H1 (cell line): ENCODE data around the gene LMNTD2. TPM values are rescaled to one million over a fixed set of nuclear protein-coding genes. Genes with fewer than 3 reads are reported as not detected.
A peak's percentile ranks its signal among the peaks of the same experiment; 100 is the strongest.

Experiments used
- CTCF ChIA-PET: fragments of 300-600 bp; sonication (Branson Sonifier 250); formaldehyde crosslinking; loops from one replicate; lab custom pipeline; 2021; ENCODE audit not compliant: partially characterized antibody; lab: Charles Lee
- POLR2A ChIA-PET: fragments of 300-600 bp; sonication (Branson Sonifier 250); formaldehyde crosslinking; loops from one replicate; lab custom pipeline; 2021; ENCODE audit warnings: inconsistent platforms; ENCODE audit not compliant: partially characterized antibody; lab: Charles Lee
- DNase-seq, 2 experiments: peaks; one replicate each; pipeline versions ENCODE4 v3.0.0 to v3.0.0-alpha.2; 2010 to 2022; ENCODE audit warnings: low spot score in 2 of 2, low read depth in 1 of 2, mixed read lengths in 1 of 2
- FAIRE-seq: peaks from 2 replicates; lab custom pipeline; 2011; peaks lifted over from hg19 to GRCh38; lab: Jason Lieb, UNC
- H2AFZ ChIP-seq: 2 replicates; pipeline ENCODE4 v1.8.1; 2012; ENCODE audit warnings: low read length, inconsistent platforms
- H2AK5ac ChIP-seq: 2 replicates; pipeline ENCODE4 v1.6.1; 2013; ENCODE audit warnings: low read depth, low read length
- H2BK120ac ChIP-seq: replicated peaks from 2 replicates; pipeline ENCODE3; 2013; ENCODE audit warnings: low read depth, low read length, inconsistent platforms
- H2BK12ac ChIP-seq: 2 replicates; pipeline ENCODE4 v1.6.1; 2013; ENCODE audit warnings: low read depth, low read length
- H2BK15ac ChIP-seq: 2 replicates; pipeline ENCODE4 v1.6.1; 2013; ENCODE audit warnings: low read length
- H2BK20ac ChIP-seq: 2 replicates; pipeline ENCODE4 v1.6.1; 2013; ENCODE audit warnings: low read length
- H2BK5ac ChIP-seq: 2 replicates; pipeline ENCODE4 v1.6.1; 2013; ENCODE audit warnings: low read depth, low read length
- H3K14ac ChIP-seq: 2 replicates; pipeline ENCODE4 v1.6.1; 2013; ENCODE audit warnings: inconsistent platforms; ENCODE audit not compliant: insufficient read length
- H3K18ac ChIP-seq: 2 replicates; pipeline ENCODE4 v1.6.1; 2013; ENCODE audit warnings: low read length; ENCODE audit errors: extremely low read depth
- H3K23ac ChIP-seq: 2 replicates; pipeline ENCODE4 v1.6.1; 2013; ENCODE audit warnings: inconsistent platforms; ENCODE audit not compliant: insufficient read length
- H3K23me2 ChIP-seq: 2 replicates; pipeline ENCODE4 v1.6.1; 2013; ENCODE audit warnings: low read depth, low read length
- H3K27ac ChIP-seq: 2 replicates; pipeline ENCODE4 v1.6.1; 2011; ENCODE audit warnings: low read depth, low read length, inconsistent platforms
- H3K27me3 ChIP-seq, 4 experiments: replicated peaks in 1 of 4; 1 replicate in 1 of 4; 2 replicates in 3 of 4; pipeline versions ENCODE4 v1.6.1 to v1.8.1; 2011 to 2013; ENCODE audit warnings: low read length in 3 of 4, mild to moderate bottlenecking in 3 of 4, inconsistent platforms in 2 of 4, mixed read lengths in 2 of 4, moderate library complexity in 1 of 4; ENCODE audit not compliant: control insufficient read depth in 3 of 4, insufficient read depth in 3 of 4; ENCODE audit errors: extremely low read depth in 1 of 4
- H3K36me3 ChIP-seq, 4 experiments: 2 replicates each; pipeline versions ENCODE4 v1.6.1 to v1.8.1; 2011 to 2013; ENCODE audit warnings: mild to moderate bottlenecking in 4 of 4, low read length in 3 of 4, moderate library complexity in 2 of 4, control low read depth in 1 of 4, inconsistent platforms in 1 of 4; ENCODE audit not compliant: insufficient read depth in 4 of 4, control insufficient read depth in 2 of 4
- H3K4ac ChIP-seq: replicated peaks from 2 replicates; pipeline ENCODE3; 2013; ENCODE audit warnings: low read length, low read depth, mixed read lengths, inconsistent platforms; ENCODE audit not compliant: insufficient read length
- H3K4me1 ChIP-seq, 4 experiments: replicated peaks in 1 of 4; 1 replicate in 1 of 4; 2 replicates in 3 of 4; pipeline versions ENCODE4 v1.6.1 to v1.8.1; 2011 to 2013; ENCODE audit warnings: low read length in 3 of 4, inconsistent platforms in 2 of 4, mixed read lengths in 1 of 4; ENCODE audit not compliant: insufficient read depth in 4 of 4, control insufficient read depth in 3 of 4
- H3K4me2 ChIP-seq, 2 experiments: 2 replicates each; pipeline versions ENCODE4 v1.6.1 to v1.8.1; 2011 to 2013; ENCODE audit warnings: low read depth in 2 of 2, low read length in 2 of 2, control low read depth in 1 of 2, inconsistent platforms in 1 of 2, mild to moderate bottlenecking in 1 of 2; ENCODE audit not compliant: insufficient read depth in 1 of 2
- H3K4me3 ChIP-seq, 4 experiments: fragments of 200-600, 300-600 bp in 1 of 4; sonication (generic), shearing (Covaris generic), sonication (Bioruptor Twin) in 1 of 4; 2 replicates each; pipeline versions ENCODE4 v1.5.1 to v1.8.1; 2011 to 2016; ENCODE audit warnings: low read length in 4 of 4, low read depth in 3 of 4, control low read depth in 2 of 4, inconsistent platforms in 2 of 4, mild to moderate bottlenecking in 2 of 4, mixed read lengths in 1 of 4, moderate library complexity in 1 of 4; ENCODE audit not compliant: insufficient read depth in 2 of 4; ENCODE audit errors: extremely low read depth in 1 of 4
- H3K56ac ChIP-seq: replicated peaks from 2 replicates; pipeline ENCODE3; 2013; ENCODE audit warnings: low read depth, mild to moderate bottlenecking, mixed read lengths, low read length, inconsistent platforms; ENCODE audit not compliant: insufficient read length
- H3K79me1 ChIP-seq: 2 replicates; pipeline ENCODE4 v1.6.1; 2013; ENCODE audit warnings: low read depth, low read length, control low read depth
- H3K79me2 ChIP-seq, 2 experiments: 2 replicates each; pipeline versions ENCODE4 v1.6.1 to v1.8.1; 2012 to 2013; ENCODE audit warnings: low read length in 2 of 2, mild to moderate bottlenecking in 2 of 2, inconsistent platforms in 1 of 2; ENCODE audit not compliant: insufficient read depth in 2 of 2, control insufficient read depth in 1 of 2
- H3K9ac ChIP-seq, 4 experiments: replicated peaks in 1 of 4; 1 replicate in 1 of 4; 2 replicates in 3 of 4; pipeline versions ENCODE4 v1.6.1 to v1.8.1; 2011 to 2013; ENCODE audit warnings: low read depth in 3 of 4, low read length in 3 of 4, control low read depth in 2 of 4, mild to moderate bottlenecking in 2 of 4, moderate library complexity in 2 of 4, inconsistent platforms in 1 of 4; ENCODE audit errors: extremely low read depth in 1 of 4
- H3K9me3 ChIP-seq, 2 experiments: 2 replicates each; pipeline versions ENCODE4 v1.6.1 to v1.8.1; 2012 to 2013; ENCODE audit warnings: mild to moderate bottlenecking in 2 of 2, moderate library complexity in 2 of 2, control low read depth in 1 of 2, inconsistent platforms in 1 of 2, low read depth in 1 of 2, low read length in 1 of 2, mixed read lengths in 1 of 2; ENCODE audit not compliant: insufficient read depth in 2 of 2
- H4K20me1 ChIP-seq, 2 experiments: replicated peaks in 1 of 2; 2 replicates each; pipeline versions ENCODE3 to v1.8.1; 2011 to 2013; ENCODE audit warnings: inconsistent platforms in 2 of 2, low read length in 2 of 2, mild to moderate bottlenecking in 1 of 2; ENCODE audit not compliant: insufficient read depth in 2 of 2, control insufficient read depth in 1 of 2
- H4K5ac ChIP-seq: 2 replicates; pipeline ENCODE4 v1.6.1; 2013; ENCODE audit warnings: low read length, low read depth, mixed read lengths, inconsistent platforms; ENCODE audit not compliant: insufficient read length
- H4K8ac ChIP-seq: 2 replicates; pipeline ENCODE4 v1.8.0; 2013; ENCODE audit warnings: mild to moderate bottlenecking, moderate library complexity, low read length, inconsistent platforms; ENCODE audit not compliant: insufficient read depth; ENCODE audit errors: extremely low read depth
- H4K91ac ChIP-seq: replicated peaks from 2 replicates; pipeline ENCODE3; 2013; ENCODE audit warnings: low read length, mixed read lengths, inconsistent platforms; ENCODE audit not compliant: insufficient read length
- BRCA1 ChIP-seq: IDR thresholded peaks from 2 replicates; pipeline ENCODE4 v1.6.1; 2012; ENCODE audit warnings: low read depth, low read length, improper control_type of control experiment
- CHD2 ChIP-seq: IDR thresholded peaks from 2 replicates; pipeline ENCODE4 v1.6.1; 2012; ENCODE audit warnings: low read length, improper control_type of control experiment
- GABPA ChIP-seq: IDR thresholded peaks from 2 replicates; pipeline ENCODE4 v1.6.1; 2011; ENCODE audit warnings: mild to moderate bottlenecking, low read length, moderate library complexity, borderline replicate concordance; ENCODE audit not compliant: insufficient read depth
- HDAC2 ChIP-seq, 2 experiments: fragments of 300-600 bp in 1 of 2; sonication (generic) in 1 of 2; IDR thresholded peaks; 2 replicates each; pipeline ENCODE4 v1.6.1; 2011 to 2012; ENCODE audit warnings: low read depth in 2 of 2, low read length in 2 of 2, mild to moderate bottlenecking in 2 of 2, moderate library complexity in 2 of 2, borderline replicate concordance in 1 of 2, inconsistent platforms in 1 of 2
- WGBS, 2 experiments: shearing (Covaris generic) in 1 of 2; methylation state at CpG; one replicate each; pipeline versions ENCODE4 v1.1.6 to v1.1.7; 2013 to 2015; ENCODE audit warnings: low lambda C conversion rate in 2 of 2, mixed read lengths in 2 of 2, inconsistent platforms in 1 of 2, low coverage in 1 of 2, missing lambda C conversion rate in 1 of 2; ENCODE audit not compliant: insufficient replicate concordance in 2 of 2, insufficient coverage in 1 of 2, insufficient read length in 1 of 2; ENCODE audit errors: extremely low coverage in 1 of 2, missing lambda C conversion rate in 1 of 2; 5-methylcytosine and 5-hydroxymethylcytosine counted together
- long read RNA-seq, 2 experiments: library from RNA in 1 of 2; library from capped mRNA in 1 of 2; stranded (forward); transcript quantifications; one replicate each; pipeline ENCODE4 v2.0.0, GENCODE V29; 2021; ENCODE audit warnings: inconsistent platforms in 1 of 2
- polyA minus RNA-seq, 3 experiments: library from RNA; depleted of rRNA, polyadenylated mRNA; stranded (reverse); fragments of >200 nt; gene quantifications; 1 replicate in 2 of 3; 2 replicates in 1 of 3; pipeline ENCODE4 v1.2.3, GENCODE V29; 2011
- polyA plus RNA-seq, 7 experiments: library from polyadenylated mRNA; depleted of rRNA in 3 of 7; stranded (reverse) in 5 of 7; unstranded in 2 of 7; fragments of >200 nt in 5 of 7; fragments of 200-250 nt in 2 of 7; gene quantifications; 1 replicate in 5 of 7; 2 replicates in 1 of 7; 4 replicates in 1 of 7; pipeline versions ENCODE4 v1.2.1 to v1.2.3, GENCODE V29; 2011 to 2013; ENCODE audit warnings: missing spikeins in 2 of 7, mixed read lengths in 2 of 7
- total RNA-seq: library from RNA; stranded (reverse); fragmentation: NEBNext Ultra II Directional; extraction: Animal tissue kit (Norgen Biotek cat#: 25700); gene quantifications from 2 replicates; pipeline ENCODE4 v1.2.1, GENCODE V29; 2021

LMNTD2 gene, protein sequence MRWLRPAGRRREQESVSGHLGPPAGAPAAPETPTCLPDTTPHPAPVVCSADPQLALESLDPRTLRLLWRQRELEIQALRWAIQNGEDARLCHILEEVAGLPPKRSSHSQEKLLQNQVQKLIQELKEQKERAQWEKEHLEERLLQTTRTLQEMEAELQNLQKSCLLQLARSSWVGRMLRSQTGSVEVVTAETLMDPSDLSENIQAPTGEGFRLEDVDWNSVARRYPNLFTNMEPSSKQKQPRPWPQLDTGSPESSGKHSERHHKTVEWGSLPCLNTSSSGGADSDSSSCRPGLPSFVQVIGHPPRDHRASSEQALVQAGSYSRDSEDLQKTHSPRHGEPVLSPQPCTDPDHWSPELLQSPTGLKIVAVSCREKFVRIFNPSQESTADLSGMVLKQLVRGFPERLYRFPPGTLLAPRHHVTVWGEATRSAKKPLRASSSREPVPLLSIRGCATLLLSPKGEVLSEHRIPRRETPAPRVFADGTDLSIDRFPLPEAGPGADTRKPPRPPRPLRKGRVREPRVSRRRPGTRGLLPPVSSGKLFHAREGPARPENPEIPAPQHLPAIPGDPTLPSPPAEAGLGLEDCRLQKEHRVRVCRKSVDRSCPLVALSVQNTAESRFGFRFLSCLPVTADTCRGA
- 2.6 and 3.1 TPM in 2 replicates for total RNA-seq
- polyA plus RNA-seq (2011; rRNA removed) = 1.6 and 3.6 TPM in 2 replicates
- 1.8 TPM for polyA plus RNA-seq (2011; cell fraction: cytosol; rRNA removed)
- polyA plus RNA-seq (2011; cell fraction: nucleus; rRNA removed) = 18.4 TPM
- 1.6 to 3.8 TPM (median 2.2 TPM) in 4 replicates for polyA plus RNA-seq (2012, experiment 1 of 2)
- polyA plus RNA-seq (2012, experiment 2 of 2) = 1.0 TPM
- polyA plus RNA-seq (2013, experiment 1 of 2) = 1.7 TPM
- polyA plus RNA-seq (2013, experiment 2 of 2) = 1.7 TPM
- 0.29 and 0.38 TPM in 2 replicates for polyA minus RNA-seq (2011; rRNA and poly(A)+ RNA removed)
- polyA minus RNA-seq (2011; cell fraction: cytosol; rRNA and poly(A)+ RNA removed) = 1.0 TPM
- 3.9 TPM for polyA minus RNA-seq (2011; cell fraction: nucleus; rRNA and poly(A)+ RNA removed)
- long read RNA-seq, experiment 1, partial matches to known transcripts = 0 of 1 reads
- long read RNA-seq, experiment 1, other reads (novel, unspliced or antisense) = 1 of 1 reads
- long read RNA-seq, experiment 2 = 0 reads

DNA sequence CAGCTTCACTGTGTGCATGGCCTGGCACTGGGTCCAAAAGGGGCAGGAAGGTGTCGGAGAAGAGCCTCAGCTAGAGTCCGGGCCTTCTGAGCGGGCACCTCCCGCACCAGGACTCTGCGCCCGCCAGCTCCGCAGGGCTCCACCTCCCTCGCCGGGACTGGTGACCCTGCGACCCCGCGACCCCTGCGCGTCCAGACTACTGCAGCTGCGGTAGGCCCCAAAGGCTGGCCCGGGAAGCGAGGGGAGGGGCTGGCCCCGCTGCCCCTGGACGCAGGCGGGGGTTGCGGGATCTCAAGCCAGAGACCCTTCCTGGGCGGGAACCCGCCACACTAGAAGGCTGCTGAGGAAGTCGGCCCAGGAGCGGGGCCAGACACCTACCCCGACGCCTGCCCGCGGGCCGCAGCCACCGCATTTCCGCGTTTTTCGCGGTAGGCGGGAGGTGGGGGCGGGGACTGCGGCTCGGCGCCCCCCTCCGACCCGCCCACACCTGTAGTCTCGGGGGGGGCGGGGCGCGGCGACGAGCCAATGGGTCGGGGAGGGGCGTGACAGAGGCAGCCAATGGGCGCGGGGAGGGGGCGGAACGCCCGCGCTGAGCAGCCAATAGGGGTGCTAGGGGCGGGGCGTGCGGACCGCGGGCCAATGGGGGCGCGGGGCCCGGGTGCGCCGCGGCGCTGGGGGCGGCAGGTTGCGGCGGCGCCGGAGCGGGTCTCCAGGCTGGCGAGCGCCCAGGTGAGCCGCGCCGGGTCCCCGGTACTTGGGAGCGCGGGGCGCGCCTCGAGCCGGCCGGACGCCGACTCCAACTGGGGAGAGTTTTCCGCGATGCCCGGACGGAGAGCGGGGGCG, at the start of gene LMNTD2, which contains the start of gene RASSF7:
Gene LMNTD2, minus strand, starts transcription at position 434 of the 843 bp plus-strand sequence. Its CDS starts 22 bp downstream, at position 412.
Gene RASSF7, plus strand, starts transcription at position 666 of the 843 bp plus-strand sequence. CDS start 799 bp downstream, outside the sequence.
- H3K14ac ChIP-seq = no peak within 1 kb of the TSS
- peak within 1 kb of the TSS; percentile 46 for H3K56ac ChIP-seq
- peak within 1 kb of the TSS; percentile 45 to 68 (median 59); a peak in 6 of 7 replicates for H3K9ac ChIP-seq
- H3K4me1 ChIP-seq = peaks cover 0 to 32% (median 12%) of the 10 kb centered on the region in 4 experiments; a peak in 6 of 7 replicates
- H3K23me2 ChIP-seq = peaks cover 16% of the 10 kb centered on the region; the same call in 1 of the 2 replicates
- H3K27me3 ChIP-seq = peaks cover 13 to 28% (median 25%) of the 10 kb centered on the region in 4 experiments
- no peaks in the 10 kb centered on the region for H3K9me3 ChIP-seq
- H4K8ac ChIP-seq = peak within 1 kb of the TSS; percentile 91
- peak within 1 kb of the TSS; percentile 24; the same call in 1 of the 2 replicates for H2AK5ac ChIP-seq
- H2BK12ac ChIP-seq = peak within 1 kb of the TSS; percentile 50; the same call in 1 of the 2 replicates
- peaks cover 0 to 4% of the 10 kb centered on the region in 2 experiments; a peak in 1 of 4 replicates for H3K79me2 ChIP-seq
- peaks cover 9 to 19% of the 10 kb centered on the region in 2 experiments for H4K20me1 ChIP-seq
- FAIRE-seq = no peak
- H2BK20ac ChIP-seq = no peak within 1 kb of the TSS
- peaks cover 8% of the 10 kb centered on the region for H3K79me1 ChIP-seq
- peak within 1 kb of the TSS; percentile 49 for H4K91ac ChIP-seq
- peak within 1 kb of the TSS; percentile 72 for H3K4ac ChIP-seq
- WGBS, 2 experiments = 7% methylated on average over 22 of the region's 95 CpGs; no CpG with 5 or more reads in 1 of the 2 experiments
- no peak within 1 kb of the TSS for H3K23ac ChIP-seq
- no peak within 1 kb of the TSS; the same call in 1 of the 2 replicates for H2BK15ac ChIP-seq
- H2BK120ac ChIP-seq = no peak within 1 kb of the TSS
- H3K27ac ChIP-seq = no peak within 1 kb of the TSS; the same call in 1 of the 2 replicates
- DNase-seq = peak; percentile 73 to 98
- ChIA-PET CTCF (interaction anchor here (1.1 to 1.5 kb wide), 4 partner anchors 9 to 237 kb away, joined by 3 to 6 read pairs (median 4); partner anchors contain the start of gene PHRF1), POLR2A (interaction anchor here (0.9 to 2.4 kb wide), 8 partner anchors 8 to 236 kb away, joined by 3 to 12 read pairs (median 4); partner anchors contain the start of gene HRAS)
- H4K5ac ChIP-seq = peak within 1 kb of the TSS; percentile 60
- H3K18ac ChIP-seq = peak within 1 kb of the TSS; percentile 60
- H3K4me3 ChIP-seq = peak within 1 kb of the TSS; percentile 63 to 95 (median 77)
- peaks cover 0 to 8% (median 4%) of the 10 kb centered on the region in 4 experiments; a peak in 5 of 8 replicates for H3K36me3 ChIP-seq
- H2AFZ ChIP-seq = no peak within 1 kb of the TSS
- peak within 1 kb of the TSS; percentile 66; the same call in 1 of the 2 replicates for H2BK5ac ChIP-seq
- peak within 1 kb of the TSS; percentile 74 to 78 for H3K4me2 ChIP-seq
- TF ChIP-seq HDAC2 (IDR thresholded peaks at IDR 0.05; ENCODE audit: borderline replicate concordance in 1 of 2, low read depth in 2 of 2, low read length in 2 of 2) (no peak), GABPA (0 out of 2 replicates have a peak, but pooled peaks have one; percentile 9), BRCA1 (no peak), CHD2 (peak; percentile 86)
